ENCODE measurements around the gene KYNU.
"Not testable (repeated sequence)": the region's sequence is repeated elsewhere in the genome, so short reads cannot be mapped to it uniquely, and the experiment has no call there.

The KYNU gene

DNA sequence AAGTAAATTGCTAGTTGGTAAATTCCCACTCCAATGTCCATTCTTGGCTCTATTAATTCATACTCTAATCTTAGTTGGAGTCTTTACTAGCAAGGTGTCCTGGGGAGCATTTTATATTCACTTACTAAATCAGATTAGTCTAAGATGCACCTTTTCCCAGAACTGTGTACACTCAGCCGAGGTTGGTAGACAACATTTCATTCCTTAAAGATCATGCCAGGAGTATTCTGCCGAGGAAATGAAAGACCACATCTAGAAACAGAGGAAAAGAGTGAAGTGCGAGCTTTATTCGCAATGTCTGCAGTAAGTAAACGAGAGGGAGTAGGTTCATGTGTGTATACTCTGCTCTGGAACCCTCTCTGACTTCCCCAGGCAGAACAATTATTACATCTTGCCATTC is 14.6 kb upstream of the KYNU start:
- no peak overlapping the region for H3K4me3 ChIP-seq (ENCODE audit: control insufficient read depth, low read depth, low read length)
- DNase-seq (ENCODE audit: low read depth): no peak
- TF ChIP-seq, protein P1, sequence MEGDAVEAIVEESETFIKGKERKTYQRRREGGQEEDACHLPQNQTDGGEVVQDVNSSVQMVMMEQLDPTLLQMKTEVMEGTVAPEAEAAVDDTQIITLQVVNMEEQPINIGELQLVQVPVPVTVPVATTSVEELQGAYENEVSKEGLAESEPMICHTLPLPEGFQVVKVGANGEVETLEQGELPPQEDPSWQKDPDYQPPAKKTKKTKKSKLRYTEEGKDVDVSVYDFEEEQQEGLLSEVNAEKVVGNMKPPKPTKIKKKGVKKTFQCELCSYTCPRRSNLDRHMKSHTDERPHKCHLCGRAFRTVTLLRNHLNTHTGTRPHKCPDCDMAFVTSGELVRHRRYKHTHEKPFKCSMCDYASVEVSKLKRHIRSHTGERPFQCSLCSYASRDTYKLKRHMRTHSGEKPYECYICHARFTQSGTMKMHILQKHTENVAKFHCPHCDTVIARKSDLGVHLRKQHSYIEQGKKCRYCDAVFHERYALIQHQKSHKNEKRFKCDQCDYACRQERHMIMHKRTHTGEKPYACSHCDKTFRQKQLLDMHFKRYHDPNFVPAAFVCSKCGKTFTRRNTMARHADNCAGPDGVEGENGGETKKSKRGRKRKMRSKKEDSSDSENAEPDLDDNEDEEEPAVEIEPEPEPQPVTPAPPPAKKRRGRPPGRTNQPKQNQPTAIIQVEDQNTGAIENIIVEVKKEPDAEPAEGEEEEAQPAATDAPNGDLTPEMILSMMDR (IDR thresholded peaks at IDR 0.05; ENCODE audit: control insufficient read depth, insufficient read depth, low read depth, low read length, missing control alignments): no peak

DNA sequence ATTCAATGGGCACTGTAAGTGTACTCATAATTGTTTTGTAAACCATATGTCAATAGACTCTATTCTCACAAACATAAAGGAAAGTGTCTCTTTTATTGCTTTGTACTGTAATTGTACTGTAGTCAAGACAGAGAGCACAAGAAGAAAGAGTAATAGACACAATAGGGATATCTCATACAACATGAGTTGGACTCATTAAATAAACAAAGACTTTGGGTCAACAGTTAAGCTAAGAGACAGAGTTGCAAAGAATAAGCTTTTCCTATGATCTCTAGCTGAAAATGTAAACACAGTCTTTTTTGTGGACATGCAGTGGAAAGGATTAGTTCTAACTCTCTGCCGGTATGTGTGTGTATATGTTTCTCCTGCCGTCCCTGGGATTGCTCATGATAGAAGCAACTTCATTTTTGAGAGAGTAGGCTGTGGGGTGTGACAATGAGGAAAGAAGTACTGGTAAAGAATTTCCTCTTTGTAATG is 13.9 kb upstream of the KYNU start:
- no peak for DNase-seq (ENCODE audit: low read depth)

DNA sequence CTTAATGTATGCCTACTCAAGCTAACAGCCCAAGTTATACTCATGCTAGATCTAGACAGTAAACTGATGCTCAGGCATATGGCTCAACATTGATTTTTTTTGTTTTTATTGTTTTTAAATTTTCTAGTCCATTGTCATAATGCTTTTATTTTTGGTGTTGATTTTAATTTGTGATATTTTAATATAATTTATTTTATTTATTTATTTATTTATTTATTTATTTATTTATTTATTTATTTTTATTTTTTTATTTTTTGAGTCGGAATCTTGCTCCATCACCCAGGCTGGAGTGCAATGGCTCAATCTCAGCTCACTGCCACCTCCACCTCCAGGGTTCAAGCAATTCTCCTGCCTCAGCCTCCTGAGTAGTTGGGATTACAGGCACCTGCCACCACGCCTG is 12.9 kb upstream of the KYNU start:
- not testable (repeated sequence) for DNase-seq (ENCODE audit: low read depth); H3K4me3 ChIP-seq (ENCODE audit: control insufficient read depth, low read depth, low read length)

More for the DNA sequence above, 13.9 kb upstream of the KYNU start:
- TF ChIP-seq, protein P1 (IDR thresholded peaks at IDR 0.05; ENCODE audit: control insufficient read depth, insufficient read depth, low read depth, low read length, missing control alignments): no peak
- H3K4me3 ChIP-seq (ENCODE audit: control insufficient read depth, low read depth, low read length): no peak overlapping the region

DNA sequence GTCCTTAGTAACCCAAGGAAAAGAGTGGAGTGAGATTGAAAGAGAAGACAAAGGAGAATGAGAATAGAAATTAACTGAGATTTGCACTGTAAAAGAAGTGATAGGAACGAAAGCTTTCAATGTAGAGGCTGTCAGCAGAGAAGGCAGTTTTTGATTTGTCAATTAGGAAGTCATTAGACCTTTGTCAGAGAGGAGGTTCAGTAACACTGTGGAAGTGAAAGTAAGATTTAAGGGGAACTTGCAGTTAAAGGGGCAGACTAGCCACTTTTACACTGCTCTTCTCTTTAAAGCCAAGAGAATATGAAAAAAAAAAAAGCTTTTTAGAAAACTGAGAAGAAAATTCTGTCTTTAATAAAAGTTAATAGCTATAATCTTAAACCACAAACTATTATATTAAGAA is 11.5 kb upstream of the KYNU start:
- no peak overlapping the region for H3K4me3 ChIP-seq (ENCODE audit: control insufficient read depth, low read depth, low read length)
- no peak for DNase-seq (ENCODE audit: low read depth)
- TF ChIP-seq, protein P1 (IDR thresholded peaks at IDR 0.05; ENCODE audit: control insufficient read depth, insufficient read depth, low read depth, low read length, missing control alignments): no peak

DNA sequence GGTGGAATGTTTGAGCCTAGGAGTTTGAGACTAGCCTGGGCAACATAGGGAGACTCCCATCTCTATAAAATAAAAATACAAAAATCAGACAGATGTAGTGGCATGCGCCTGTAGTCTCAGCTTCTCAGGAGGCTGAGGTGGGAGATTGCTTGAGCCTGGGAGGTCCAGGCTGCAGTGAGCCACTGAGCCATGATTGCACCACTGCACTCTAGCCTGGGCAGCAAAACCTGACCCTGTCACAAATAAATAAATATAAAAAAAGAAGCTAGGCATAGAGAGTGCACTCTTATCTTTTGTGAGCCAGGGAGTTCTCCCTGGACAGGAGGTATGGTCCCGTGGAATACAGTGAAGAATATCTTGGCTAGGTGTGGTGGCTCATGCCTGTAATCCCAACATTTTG is 11.0 kb upstream of the KYNU start:
- DNase-seq (ENCODE audit: low read depth): no peak
- TF ChIP-seq, protein P1 (IDR thresholded peaks at IDR 0.05; ENCODE audit: control insufficient read depth, insufficient read depth, low read depth, low read length, missing control alignments): no peak
- H3K4me3 ChIP-seq (ENCODE audit: control insufficient read depth, low read depth, low read length): no peak overlapping the region

DNA sequence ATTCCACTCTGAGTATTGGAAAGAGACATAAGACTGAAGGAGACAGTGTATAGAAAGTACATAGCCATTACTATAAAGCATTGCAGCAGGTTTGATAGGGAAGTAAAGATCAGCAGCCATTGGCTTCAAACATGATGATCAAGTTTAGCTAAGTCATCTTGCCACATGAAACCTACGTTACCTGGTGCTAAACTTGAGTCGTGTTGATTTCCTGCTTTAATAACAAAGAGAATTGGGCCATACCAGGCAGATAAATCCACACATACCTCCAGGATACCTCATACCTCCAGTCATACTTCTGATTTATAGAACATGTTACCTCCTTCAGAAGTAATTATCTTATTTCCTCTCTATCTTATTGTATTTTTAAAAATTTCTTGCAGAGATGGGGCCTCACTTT is 10.3 kb upstream of the KYNU start:
- H3K4me3 ChIP-seq (ENCODE audit: control insufficient read depth, low read depth, low read length): no peak overlapping the region
- TF ChIP-seq, protein P1 (IDR thresholded peaks at IDR 0.05; ENCODE audit: control insufficient read depth, insufficient read depth, low read depth, low read length, missing control alignments): no peak
- DNase-seq (ENCODE audit: low read depth): no peak

DNA sequence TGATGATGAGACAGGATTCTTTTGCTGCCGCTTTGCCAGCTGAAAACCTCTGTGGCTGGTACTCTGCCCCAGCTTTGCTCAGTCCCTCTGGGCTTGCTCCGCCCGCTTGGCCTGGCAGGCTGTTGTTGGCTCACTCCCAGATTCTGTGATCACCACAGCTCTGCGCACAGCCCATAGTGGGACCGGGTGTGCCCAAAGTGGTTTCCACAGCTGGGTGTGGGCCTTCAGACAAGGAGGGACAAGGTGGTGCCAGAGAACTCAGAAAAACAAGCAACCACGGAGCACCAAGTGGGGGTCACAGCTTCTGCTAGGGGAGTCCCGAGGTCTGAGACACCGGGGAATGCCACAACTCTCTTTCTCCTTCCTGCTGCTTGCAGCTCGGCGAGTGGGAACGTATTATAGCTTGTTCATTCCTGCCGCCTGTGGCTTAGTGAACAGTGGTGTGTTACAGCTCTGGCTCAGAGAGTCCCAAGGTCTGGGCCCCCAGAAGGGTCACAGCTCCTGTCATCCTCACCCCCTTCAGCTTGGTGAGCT is 9.2 kb upstream of the KYNU start:
- no peak for DNase-seq (ENCODE audit: low read depth)
- TF ChIP-seq, protein P1 (IDR thresholded peaks at IDR 0.05; ENCODE audit: control insufficient read depth, insufficient read depth, low read depth, low read length, missing control alignments): no peak
- no peak overlapping the region for H3K4me3 ChIP-seq (ENCODE audit: control insufficient read depth, low read depth, low read length)

DNA sequence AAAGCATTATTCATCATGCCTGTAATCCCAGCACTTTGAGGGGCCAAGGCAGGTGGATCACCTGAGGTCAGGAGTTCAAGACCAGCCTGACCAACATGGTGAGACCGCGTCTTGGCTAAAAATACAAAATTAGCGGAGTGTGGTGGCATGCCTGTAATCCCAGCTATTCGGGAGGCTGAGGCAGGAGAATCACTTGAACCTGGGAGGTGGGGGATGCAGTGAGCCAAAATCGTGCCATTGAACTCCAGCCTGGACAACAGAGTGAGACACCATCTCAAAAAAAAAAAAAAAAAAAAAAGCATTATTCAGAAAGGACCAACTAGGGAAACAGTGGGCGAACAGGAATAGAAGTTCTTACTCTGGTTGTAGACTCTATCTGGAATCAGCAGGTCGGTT is 8.4 kb upstream of the KYNU start:
- DNase-seq (ENCODE audit: low read depth); H3K4me3 ChIP-seq (ENCODE audit: control insufficient read depth, low read depth, low read length): not testable (repeated sequence)
